NT2/D1 (cell line): ENCODE data around the gene BEND3.

Experiments
- SUZ12 ChIP-seq: IDR thresholded peaks from 2 replicates; pipeline ENCODE4 v1.6.1; 2011; ENCODE audit not compliant: insufficient read length, insufficient read depth; ENCODE audit errors: extremely low read depth
- YY1 ChIP-seq: IDR thresholded peaks from 2 replicates; pipeline ENCODE4 v1.6.1; 2011; ENCODE audit not compliant: insufficient read length, insufficient read depth
- ZNF274 ChIP-seq: IDR thresholded peaks from 2 replicates; pipeline ENCODE4 v1.6.1; 2011; ENCODE audit warnings: mild to moderate bottlenecking, low read depth, low read length

- TF ChIP-seq YY1: no peak
- no peak for TF ChIP-seq ZNF274
- TF ChIP-seq SUZ12: no peak
Measured at GRCh38 chr6:107045826-107046675, 69.3 kb downstream of the BEND3 start.
